Renal cortex interstitium (tissue), 11 donors: ENCODE data around the gene PTPN3. TPM values are rescaled to one million over a fixed set of nuclear protein-coding genes. Genes with fewer than 3 reads are reported as not detected.
"Not testable (repeated sequence)": the region's sequence is repeated elsewhere in the genome, so short reads cannot be mapped to it uniquely, and the experiment has no call there.

Experiments used
- DNase-seq, 11 donors: peaks; one replicate each; pipeline ENCODE4 v3.0.0-alpha.2; 2013; ENCODE audit warnings: low read depth in 9 of 11, low spot score in 4 of 11; ENCODE audit errors: extremely low read depth in 1 of 11
- polyA plus RNA-seq, 3 donors: library from polyadenylated mRNA; unstranded; fragments of 120-200 nt; gene quantifications; one replicate each; pipeline ENCODE4 v1.2.1, GENCODE V29; 2013; ENCODE audit not compliant: insufficient read length in 3 of 3

Gene PTPN3
- polyA plus RNA-seq, 3 donors: 41.1 to 59.7 (median 54.2) TPM

DNA sequence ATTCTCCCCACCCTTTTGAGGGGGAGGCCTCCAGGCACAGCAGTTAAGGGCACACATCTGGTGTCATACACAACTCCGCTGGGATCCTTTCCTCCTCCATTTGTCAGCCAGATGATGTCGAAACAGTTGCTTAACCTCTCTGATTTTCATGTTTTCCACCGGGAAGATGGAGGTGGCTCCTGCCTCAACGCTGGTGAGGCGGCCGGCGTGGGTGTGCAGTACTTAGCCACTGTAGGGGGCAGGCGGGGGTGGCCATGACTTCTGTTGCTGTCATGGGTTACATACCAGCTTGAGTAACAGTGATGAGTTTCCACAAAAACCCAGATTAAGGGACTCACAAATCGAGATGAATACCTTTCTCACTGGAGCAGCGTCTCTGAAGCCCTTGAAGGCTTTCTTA is 114.2 kb downstream of the PTPN3 start:
- DNase-seq: no peak

DNA sequence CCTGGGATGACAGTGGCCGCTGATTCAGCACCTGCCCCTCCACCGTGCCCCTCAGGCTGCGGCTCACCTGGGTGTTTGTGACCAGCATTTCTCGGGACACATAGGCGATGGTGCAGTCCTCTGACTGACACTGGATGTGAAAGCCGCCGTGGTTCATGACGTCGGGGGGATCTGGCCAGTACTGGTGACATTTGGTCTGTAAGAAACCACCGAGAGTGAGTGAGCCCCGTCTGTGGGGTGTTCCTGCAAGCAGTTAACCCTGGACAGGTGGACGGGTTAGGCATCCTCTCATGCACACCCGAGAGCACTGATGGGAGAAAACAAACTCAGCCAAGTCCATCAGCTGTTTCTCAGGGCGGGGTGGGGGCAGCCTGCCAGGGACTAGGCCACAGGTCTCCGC is 114.8 kb downstream of the PTPN3 start:
- DNase-seq: no peak

DNA sequence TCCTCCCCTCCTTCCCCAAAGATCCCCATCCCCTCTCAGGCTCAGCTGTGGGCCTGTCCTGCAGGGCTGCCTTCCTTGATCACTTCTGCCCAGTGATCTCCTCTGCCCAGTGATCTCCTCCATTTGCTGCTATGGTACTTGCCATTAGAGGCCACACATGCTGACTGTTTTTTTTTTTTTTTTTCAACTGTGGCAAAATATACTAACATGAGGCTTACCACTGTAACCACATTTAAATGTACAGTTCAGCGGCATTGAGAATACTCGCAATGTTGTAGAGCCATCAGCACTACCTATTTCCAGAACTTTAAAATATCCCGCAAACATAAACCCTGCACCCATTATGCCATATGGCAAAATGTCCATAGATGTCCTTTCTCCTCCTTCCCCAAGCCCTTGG is 115.5 kb downstream of the PTPN3 start:
- DNase-seq: no peak

DNA sequence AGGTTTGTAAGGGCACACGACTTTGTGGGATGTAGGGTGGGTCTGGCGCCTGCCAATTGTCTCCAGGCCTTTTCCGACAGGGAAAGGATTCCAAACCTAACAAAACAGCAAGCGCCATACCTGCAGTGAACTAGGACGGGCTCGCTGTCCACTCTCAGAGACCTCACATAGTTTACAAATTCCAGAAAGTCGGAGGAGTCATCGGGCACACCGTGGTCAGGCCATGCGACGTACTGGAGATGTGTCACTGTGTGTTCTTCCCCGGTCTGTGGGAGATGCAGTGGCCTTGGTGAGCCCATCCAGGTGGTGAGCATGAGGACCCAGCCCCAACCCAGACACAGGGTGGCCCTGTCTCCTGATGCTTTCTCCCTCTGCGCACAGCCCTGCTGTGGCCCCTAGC is 115.9 kb downstream of the PTPN3 start:
- no peak for DNase-seq

DNA sequence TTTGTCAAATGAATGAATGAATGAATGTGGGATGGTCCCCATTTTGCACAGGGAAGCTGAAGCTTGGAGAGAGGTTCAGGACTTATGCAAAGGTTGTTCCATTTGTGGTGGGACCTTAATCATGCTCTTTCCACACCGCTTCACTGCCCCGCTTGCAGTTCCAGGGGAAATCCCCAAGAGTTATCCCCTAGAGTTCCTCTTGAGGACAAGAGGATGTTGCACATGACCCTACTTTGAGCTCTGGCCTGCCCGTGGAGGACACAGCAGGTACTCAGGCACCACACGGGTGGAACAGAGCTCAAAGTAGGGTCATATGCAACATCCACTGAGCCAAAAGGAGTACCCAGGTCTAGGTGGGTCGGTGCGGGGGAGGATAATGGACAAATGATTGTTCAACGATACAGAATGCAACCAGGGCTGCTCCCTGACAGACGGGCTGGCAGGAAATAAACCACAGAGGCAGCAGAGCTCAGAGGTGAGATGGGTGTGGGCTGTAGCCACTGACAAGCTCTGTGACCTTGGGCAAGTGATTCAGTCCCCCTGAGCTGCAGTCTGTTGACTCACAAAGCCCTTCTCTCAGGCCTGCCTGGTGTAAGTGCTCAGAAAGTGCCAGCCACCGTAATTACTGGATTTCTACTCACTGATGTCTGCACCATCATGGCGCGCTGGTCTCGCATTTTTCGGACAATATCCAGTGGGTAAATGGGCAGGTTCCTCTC is 116.9 kb downstream of the PTPN3 start:
- DNase-seq: no peak

DNA sequence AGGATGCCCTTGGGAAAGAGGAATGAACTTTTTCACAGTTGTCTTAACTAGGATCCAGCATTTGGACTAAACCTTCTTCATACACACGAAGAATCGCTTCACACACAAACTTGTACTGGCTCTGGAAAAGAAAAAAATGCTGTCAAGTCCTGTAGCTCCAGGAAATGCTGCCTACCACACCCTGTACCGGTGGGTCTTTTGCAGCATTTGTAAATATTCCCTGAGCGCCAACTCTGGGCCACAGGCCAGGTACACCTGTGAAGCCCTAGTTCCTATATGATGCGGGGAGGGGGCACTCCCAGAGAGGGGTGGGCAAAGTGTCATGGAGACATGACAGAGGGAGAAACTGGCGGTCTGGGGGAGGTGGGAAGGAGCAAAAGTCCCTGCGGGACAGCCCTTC is 118.6 kb downstream of the PTPN3 start:
- no peak for DNase-seq

DNA sequence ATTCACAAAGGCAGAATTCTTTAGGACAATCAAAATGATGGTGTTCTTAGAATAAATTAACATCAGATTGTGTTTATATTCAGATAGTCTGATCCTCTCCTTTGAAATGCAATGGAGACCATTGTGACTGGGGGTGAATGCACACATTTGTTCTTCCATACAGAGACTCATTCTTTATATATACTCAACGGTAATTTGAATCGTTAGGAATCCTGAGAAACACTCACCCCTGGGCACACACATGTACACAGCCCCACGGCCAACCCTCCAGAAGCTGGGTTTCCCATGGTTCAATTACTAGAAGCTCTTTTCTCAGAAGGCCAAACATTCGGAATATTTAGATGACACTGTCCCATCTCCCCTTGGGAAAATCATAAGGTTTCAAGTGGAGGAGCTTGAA is 119.8 kb downstream of the PTPN3 start:
- no peak for DNase-seq

DNA sequence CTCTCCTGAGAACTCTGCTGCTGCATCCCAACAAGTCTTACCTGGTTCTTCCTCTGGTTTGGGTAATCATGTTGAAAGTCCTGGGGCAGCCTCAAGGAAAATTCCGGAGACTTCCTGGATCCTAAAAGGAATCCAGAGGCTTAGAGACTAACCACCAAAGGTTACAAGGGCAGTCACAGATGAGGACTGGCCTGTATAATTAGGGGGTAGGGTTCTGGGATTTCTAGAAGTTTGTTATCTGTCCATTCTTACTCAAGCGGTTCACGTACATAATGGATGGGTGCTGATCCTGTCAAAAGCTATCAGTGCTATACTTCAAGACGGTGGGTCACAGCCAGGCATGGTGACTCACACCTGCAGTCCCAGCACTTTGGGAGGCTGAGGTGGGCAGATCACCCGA is 125.9 kb downstream of the PTPN3 start:
- DNase-seq: no peak

DNA sequence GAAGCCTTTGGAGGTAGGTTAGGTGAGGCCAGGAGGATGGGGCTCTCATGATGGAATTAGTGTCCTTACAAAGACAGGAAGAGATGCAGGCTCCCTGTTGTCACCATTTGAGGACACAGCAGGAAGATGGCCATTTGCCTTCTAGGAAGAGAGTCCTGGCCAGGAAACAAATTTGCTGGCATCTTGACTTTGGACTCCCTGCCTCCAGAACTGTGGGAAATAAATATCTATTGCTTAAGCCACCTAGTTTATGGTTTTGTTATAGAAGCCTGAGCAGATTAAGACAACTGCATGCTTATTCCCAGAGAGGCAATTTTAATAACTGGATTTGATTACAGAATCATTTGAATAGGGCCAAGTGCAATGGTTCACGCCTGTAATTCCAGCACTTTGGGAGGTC is 126.7 kb downstream of the PTPN3 start:
- DNase-seq: no peak

DNA sequence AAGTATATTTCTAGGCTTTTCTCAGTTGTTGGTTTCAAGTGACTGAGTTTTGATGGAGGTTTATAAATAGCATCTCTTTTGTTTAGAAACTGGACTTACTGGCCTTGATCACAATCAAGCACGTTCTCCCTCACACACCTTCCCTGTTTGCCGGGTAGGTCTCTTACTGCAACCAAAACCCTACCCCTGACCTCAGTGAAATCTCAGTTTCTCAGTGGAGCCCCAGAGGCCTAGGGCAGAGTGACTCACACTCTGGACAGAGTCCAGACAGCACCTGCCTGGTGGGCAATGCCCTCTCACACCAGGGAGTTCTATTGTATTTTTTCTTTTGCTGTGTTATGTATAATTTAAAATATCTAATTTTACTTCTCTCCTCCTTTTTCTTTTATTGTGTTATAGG is 128.8 kb downstream of the PTPN3 start:
- DNase-seq: peak in 1 of 11 donors; percentile 20

DNA sequence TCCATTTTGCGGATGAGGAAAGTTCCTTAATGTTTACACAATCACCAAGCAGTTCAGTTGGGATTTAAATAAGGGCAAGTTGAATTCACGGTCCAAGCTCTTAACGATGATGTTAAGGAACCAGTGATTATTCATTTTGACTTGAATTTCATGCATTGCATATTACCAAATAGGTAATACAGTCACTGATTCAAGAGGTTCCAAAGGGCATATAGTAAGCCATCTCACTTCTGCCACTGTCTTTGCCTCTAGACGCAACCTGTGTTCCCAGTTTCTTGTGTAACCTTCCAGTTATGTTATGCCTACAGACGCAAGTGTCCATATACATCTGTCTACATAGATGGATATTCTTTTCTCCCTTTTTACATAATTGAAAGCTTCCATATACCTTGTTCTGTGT is 137.3 kb downstream of the PTPN3 start:
- DNase-seq: no peak

DNA sequence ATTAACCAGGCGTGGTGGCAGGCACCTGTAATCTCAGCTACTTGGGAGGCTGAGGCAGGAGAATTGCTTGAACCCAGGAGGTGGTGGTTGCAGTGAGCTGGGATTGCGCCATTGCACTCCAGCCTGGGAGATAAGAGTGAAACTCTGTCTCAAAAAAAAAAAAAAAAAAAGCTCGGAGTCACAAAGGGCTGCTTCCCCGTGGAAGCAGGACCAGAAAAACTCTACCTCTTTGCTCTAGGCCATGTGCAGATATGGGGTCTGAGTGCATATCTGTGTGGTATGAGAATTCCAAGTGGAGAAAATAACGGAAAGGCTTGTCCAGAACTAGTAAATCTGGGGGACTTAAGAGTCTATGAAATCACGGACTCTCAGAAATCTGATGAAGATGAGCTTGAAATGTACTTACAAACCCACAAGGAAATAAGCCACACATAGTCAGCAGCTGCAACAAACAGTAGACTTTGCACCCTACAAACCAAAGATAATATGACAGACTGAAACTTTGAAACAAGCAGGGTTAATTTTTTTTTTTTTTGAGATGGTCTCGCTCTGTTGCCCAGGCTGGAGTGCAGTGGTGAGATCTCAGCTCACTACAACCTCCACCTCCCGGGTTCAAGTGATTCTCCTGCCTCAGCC is 139.0 kb downstream of the PTPN3 start:
- not testable (repeated sequence) for DNase-seq

DNA sequence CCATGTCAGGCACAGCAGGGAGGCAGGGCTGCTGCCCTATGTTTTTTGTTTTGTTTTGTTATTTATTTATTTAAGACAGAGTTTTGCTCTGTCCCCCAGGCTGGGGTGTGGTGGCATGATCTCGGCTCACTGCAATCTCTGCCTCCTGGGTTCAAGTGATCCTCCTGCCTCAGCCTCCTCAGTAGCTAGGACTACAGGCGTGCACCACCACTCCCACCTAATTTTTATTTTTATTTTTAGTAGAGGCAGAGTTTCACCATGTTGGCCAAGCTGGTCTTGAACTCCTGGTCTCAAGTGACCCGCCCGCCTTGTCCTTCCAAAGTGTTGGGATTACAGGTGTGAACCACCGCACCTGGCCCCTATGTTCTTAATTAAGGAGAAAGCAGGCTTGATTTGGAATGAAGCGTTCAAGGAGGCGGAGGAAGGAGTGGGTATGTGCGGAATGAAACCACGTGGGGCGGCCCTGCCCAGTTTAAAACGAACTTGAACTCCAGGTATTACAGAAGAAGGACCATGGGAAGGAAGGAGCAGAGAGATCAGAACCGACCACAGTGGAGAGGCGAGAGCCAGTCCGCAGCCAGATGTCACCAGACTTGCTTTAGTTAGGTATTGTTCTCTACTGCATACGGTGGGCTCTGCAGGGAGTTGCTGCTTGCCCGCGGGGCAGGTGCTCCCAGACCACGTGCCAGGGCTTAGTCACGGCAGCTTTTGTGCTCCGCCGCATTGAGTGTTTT is 142.4 kb downstream of the PTPN3 start:
- DNase-seq: no peak

DNA sequence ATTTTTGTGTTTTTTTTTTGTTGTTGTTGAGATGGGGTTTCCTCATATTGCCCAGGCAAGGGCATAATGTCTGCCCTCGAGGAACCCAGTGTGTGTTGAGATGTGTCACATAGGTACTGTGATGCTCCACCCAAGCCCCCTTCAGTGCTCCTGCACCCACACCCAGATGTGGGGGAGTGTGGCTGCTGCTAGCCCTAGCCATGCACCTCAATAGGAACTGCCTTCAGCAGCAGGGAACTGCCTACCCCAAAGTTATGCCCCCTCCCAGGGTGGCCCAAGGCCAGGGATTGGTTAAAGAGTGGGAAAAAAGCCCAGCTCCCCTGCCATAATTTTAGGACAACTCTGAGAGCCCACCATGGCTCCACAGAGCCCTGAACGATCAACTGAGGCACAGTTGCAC is 143.9 kb downstream of the PTPN3 start:
- DNase-seq: no peak

DNA sequence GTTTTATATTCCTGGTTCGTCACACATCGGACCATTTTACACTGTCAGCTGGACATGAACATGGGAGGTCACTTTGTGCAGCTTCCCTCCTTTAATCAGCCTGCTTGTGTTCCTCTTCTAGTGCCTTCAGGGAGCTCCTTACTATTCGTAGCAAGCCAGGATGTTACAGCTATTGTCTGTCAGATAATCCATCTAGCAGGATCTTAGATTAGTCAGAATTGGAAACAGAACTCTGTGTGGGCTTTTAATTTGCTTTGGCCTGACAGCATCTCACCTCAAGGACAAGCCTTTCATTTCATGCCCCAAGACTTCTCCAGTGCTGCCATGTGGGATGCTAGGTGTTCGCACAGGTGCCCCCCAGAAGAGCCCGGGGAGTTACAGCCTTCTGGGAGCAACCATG is 147.1 kb downstream of the PTPN3 start:
- no peak for DNase-seq

DNA sequence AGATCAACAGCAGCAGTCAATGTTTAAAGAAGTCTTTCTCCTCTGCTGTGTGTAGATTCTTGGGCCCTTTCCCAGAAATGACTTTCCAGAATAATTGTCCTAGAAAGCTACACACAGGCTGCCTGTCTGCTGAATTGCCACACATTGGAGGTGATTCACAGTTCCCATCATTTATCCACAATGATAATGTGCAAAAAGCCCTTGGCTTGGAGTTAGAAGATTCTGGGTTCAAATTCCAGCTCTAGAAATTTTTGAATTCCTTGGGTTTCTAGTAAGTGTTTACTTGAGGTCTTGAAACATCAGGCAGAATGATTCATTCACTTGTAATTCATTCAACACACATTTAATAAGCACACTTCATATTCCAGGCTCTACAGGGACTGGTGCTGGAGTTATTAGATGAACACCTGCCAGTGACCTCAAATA is 148.7 kb downstream of the PTPN3 start:
- DNase-seq: no peak

DNA sequence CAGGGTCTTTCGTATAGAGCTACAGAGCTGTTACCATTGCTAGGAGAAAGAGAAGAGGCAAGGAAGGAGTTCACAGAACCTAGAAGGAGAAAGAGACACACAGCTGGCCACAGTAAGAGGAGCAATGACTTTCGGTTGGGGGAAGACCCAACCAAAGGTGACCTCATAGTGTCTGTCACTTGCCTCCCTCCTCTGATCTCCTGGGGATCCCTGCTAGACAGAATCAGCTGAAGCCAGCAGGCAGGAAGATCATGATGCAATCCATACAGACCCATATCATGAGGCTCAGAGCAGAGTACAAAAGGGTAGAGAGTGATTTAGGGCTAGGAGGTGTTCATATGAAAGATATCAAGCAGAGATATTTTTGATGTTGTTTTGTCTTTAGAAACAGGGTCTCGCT is 151.2 kb downstream of the PTPN3 start:
- no peak for DNase-seq

DNA sequence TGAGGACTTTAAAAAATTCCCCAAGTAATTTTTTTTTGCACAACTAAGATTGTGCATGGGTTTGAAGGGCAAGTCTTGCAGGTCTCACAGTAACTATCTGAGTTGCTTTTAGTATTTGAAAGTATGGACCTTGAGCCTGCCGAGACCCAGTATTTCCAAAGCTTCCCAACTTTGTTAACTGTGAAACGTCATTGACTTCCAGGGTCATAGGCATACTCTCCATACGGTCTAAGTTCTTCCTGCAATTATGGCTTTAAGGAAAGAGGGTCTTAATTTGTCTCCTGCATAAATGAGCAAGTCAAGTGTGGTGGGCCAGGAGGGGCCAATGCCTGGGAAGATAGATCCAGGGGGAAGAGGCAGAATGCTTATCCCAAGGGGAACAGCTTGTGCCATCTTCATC is 153.2 kb downstream of the PTPN3 start:
- no peak for DNase-seq

DNA sequence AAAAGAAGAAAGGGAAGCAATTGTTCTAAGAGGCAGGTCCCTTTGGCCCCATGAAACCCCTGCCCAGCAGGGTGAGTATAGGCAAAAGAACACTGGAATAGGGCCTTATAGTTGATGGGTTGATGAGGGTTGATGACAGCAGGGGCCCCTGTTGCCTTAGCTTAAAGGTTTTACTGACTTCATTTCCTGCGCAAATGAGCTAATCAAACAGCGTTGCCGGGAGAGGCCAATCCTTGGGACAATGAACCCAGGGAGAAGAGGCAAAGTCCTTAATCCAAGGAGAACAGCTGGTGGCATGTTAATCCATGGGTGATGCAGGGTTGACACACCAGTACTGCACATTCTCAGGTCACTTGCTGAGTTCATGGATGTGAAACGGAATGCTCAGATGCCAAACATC is 155.2 kb downstream of the PTPN3 start:
- no peak for DNase-seq

DNA sequence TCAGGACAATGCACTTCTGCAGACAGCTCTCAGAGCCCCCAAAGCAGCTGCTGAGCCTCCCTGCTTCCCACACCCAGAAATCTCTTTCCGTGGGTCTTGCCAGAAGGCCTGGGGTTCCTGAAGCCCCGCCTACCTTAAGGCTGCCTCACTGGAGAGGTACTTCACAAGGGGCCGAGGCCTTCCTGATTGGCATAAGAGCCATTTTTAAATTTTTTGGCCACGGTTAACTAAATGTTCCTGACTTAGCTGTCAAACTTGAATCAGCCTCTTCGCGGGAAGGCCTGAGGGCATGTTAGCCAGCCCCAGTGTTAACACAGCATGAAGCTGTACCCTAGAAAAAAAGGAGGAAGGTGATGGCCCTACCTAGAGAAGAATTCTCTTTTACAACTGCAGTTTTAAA is 156.5 kb downstream of the PTPN3 start:
- DNase-seq: no peak
